ENCODE data around the gene PAX2. TPM values are rescaled to one million over a fixed set of nuclear protein-coding genes. Genes with fewer than 3 reads are reported as not detected.

Gene PAX2
- total and polyA plus RNA-seq, 2 of the 13 experiments (the other 11 are each of a cell fraction or from before 2014, with no cell fraction given): not detected

GRCh38 chr10:100739517-100740368 lies 5.6 kb upstream of the PAX2 start (continued):
- TF ChIP-seq ONECUT2 (CRISPR knock-in tag; IDR thresholded peaks at IDR 0.05) (no peak), LRRFIP1 (CRISPR knock-in tag; conservative IDR thresholded peaks at IDR 0.05) (no peak), RFX5 (IDR thresholded peaks at IDR 0.05; ENCODE audit: low read depth, low read length) (no peak), ZNF891 (CRISPR knock-in tag; IDR thresholded peaks at IDR 0.05) (no peak), SMARCE1 (IDR thresholded peaks at IDR 0.05; ENCODE audit: borderline replicate concordance) (no peak), SIX4 (CRISPR knock-in tag; IDR thresholded peaks at IDR 0.05) (no peak), ZNF704 (CRISPR knock-in tag; IDR thresholded peaks at IDR 0.05; ENCODE audit: borderline replicate concordance) (no peak)

All from HepG2 (cell line).